ENCODE measurements around the gene HIVEP3. TPM values are rescaled to one million over a fixed set of nuclear protein-coding genes. Genes with fewer than 3 reads are reported as not detected.

The HIVEP3 gene
- total RNA-seq, 2 donors from 2014 or later, result 4.7 to 5.8 TPM

DNA sequence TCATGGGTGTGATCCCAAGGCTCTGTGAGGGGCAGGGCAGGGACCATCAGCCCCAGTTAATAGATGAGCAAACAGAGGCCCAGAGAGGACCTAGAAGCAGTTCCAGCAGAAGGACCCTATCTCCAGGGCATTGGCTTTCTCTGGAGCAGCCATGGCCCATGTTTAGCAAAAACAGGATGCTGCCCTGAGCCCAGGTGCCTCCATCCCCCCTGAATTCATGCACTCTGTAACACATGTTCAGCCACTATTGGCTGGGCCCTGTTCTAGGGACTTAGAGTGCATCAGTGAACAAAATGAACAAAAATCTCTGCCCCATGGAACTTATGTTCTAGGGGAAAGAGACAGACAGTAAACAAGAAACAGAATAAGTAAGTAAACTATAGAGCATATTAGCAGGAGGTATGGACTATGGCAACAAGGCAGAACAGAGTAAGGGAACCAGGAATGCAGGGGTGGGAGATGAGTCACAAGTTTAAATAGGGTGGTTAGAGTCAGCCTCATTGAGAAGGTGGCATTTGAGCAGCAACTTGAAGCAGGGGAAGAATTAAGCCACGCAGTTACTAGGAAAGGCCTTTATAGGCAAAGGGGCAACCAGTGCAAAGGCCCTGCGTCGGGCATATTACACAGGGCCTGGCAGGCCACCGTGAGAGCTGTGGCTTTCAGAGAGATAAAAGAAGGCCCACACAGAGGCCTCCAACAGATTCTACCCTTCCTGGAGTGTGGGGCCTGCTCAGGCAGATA lies 248.3 kb downstream of the HIVEP3 start:
- TF ChIP-seq, protein P1, sequence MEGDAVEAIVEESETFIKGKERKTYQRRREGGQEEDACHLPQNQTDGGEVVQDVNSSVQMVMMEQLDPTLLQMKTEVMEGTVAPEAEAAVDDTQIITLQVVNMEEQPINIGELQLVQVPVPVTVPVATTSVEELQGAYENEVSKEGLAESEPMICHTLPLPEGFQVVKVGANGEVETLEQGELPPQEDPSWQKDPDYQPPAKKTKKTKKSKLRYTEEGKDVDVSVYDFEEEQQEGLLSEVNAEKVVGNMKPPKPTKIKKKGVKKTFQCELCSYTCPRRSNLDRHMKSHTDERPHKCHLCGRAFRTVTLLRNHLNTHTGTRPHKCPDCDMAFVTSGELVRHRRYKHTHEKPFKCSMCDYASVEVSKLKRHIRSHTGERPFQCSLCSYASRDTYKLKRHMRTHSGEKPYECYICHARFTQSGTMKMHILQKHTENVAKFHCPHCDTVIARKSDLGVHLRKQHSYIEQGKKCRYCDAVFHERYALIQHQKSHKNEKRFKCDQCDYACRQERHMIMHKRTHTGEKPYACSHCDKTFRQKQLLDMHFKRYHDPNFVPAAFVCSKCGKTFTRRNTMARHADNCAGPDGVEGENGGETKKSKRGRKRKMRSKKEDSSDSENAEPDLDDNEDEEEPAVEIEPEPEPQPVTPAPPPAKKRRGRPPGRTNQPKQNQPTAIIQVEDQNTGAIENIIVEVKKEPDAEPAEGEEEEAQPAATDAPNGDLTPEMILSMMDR (IDR thresholded peaks at IDR 0.05), result no peak
- Histone ChIP-seq H3K27me3 (no peaks in the 10 kb centered on the region), H3K9me3 (no peaks in the 10 kb centered on the region), H3K36me3 (no peaks in the 10 kb centered on the region), H3K27ac (no peak overlapping the region), H3K4me3 (no peak overlapping the region), H3K4me1 (peaks cover 0 to 15% of the 10 kb centered on the region in 2 donors)
- no peak for DNase-seq (ENCODE audit: low spot score)

DNA sequence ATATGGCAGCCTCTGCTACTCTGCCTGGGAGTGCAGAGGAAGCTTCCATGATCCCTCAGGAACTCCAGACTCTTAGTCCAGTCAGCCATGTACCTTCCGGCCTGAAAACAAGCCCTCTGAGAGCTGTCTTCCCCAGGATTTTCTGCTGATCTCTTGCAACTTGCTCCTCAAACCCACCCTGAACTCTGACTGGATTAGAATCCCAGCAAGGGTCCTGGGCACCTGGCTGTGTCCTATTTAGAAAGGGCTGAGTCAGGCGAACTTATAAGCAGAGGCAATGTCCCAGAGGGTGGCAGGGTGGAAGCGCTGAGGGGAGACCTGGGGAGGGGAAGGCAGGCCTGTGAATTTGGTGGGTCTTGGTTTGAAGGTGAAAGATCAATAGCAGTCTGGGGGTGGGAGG lies 249.8 kb downstream of the HIVEP3 start:
- DNase-seq (ENCODE audit: low spot score), result no peak
- Histone ChIP-seq H3K9me3 (no peaks in the 10 kb centered on the region), H3K27ac (no peak overlapping the region), H3K4me1 (peaks cover 0 to 19% of the 10 kb centered on the region in 2 donors), H3K4me3 (no peak overlapping the region), H3K36me3 (no peaks in the 10 kb centered on the region), H3K27me3 (no peaks in the 10 kb centered on the region)
- TF ChIP-seq, protein P1 (IDR thresholded peaks at IDR 0.05), result no peak

DNA sequence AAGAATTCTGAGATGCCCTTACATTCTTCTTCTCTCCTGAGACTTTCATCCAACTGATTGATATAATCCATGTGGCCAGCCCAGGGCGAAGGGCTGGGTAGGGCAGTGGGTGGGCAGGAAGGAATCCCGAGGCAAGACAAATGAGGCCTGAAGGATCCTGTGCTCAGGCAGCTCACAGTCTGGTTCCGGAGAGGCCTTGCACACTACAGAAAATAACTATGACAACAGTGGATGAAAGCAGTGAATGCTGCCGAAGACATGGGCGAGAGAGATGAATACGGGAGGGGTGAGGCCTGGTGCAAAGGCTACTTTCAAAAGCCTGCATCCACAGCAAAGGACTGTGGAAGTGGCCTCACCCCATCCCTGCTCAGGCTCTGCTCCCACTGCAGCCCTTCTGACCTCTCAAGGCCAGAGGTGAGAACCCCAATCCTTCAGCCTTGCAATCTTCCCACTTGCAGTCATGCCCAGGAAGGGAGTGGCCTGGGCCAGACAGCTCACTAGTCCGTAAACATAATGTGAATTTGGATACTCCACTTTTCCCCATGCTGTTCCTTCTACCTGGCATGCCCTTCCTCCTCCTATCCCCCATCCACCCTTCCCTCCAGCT lies 250.6 kb downstream of the HIVEP3 start:
- Histone ChIP-seq H3K27ac (no peak overlapping the region), H3K36me3 (no peaks in the 10 kb centered on the region), H3K27me3 (no peaks in the 10 kb centered on the region), H3K4me1 (peaks cover 0 to 13% of the 10 kb centered on the region in 2 donors), H3K4me3 (no peak overlapping the region), H3K9me3 (no peaks in the 10 kb centered on the region)
- TF ChIP-seq, protein P1 (IDR thresholded peaks at IDR 0.05), result no peak
- DNase-seq (ENCODE audit: low spot score), result no peak

DNA sequence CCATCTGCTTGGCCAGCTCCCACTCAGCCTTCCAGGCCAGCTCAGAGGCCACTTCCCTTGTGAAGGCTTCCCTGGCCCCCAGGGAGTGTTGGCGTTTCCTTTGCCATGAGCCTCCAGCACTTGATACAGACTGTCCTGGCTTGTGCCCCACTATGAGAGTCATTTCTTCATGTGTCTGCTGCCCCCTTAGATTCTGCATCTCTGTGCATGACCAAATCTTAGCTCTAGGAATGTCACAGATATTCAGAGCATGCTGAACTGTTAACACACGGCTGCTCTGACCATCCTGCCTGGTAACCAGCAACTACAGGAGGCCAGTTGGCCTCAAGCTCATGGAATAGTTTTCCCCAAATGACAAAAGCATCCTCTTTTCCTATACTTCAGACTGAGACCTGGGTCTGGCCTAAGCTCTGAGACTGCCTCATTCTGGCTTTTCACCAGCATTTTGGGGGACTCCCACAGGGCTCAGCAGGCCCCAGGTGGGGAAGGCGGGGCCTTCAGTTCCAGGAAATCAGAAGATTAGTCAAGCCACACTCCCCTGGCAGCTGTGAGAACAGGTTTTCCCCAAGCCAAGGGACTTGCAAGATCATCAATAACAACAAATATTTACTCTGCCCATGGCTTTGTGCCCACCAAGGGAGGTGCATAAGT lies 251.6 kb downstream of the HIVEP3 start:
- TF ChIP-seq, protein P1 (IDR thresholded peaks at IDR 0.05), result no peak
- Histone ChIP-seq H3K4me1 (peaks cover 0 to 15% of the 10 kb centered on the region in 2 donors), H3K27ac (no peak overlapping the region), H3K27me3 (no peaks in the 10 kb centered on the region), H3K9me3 (no peaks in the 10 kb centered on the region), H3K4me3 (no peak overlapping the region), H3K36me3 (no peaks in the 10 kb centered on the region)
- DNase-seq (ENCODE audit: low spot score), result no peak

DNA sequence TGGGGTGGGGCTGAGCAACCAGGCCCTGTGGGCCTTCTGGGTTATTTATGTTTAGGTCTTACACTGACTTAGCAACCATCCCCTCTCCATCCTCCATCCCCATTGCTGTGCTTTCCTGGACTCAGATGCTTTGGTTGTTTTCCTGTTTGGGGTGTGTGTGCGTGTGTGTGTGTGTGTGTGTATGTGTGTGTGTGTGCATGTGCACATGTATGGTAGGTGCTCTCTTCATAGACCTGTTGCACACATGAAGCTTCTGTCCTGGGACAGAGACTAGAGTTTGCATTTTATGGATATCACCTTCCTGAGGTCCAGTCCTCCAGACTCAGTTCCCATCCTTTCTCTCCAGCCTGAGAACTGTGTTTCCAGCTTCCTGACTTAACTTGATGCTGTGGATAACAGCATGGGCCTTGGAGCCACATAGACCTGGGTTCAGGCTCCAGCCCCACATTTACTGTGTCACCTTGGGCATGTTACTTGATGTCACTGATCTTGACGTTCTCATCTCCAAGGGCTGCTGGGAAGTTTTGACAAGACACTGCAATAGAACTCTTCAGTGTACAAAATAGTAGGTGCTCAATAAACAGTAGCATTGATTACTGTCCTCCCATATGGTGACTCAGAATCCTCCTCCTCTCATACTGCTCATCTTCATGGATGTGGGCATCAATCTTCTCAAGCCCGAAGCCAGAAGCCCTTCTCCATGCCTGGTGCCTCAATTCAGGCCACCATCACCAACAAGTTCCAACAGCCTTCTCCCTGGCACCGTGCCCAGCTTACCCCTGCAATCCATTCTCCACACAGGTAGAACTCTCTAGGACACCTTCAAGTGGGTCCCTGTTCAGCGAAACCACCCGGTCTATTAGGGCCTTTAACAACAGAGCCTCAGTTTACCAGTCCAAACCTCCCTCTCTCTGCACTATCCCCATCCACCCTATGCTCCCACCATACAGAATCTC lies 252.5 kb downstream of the HIVEP3 start:
- H3K27me3 ChIP-seq, result no peaks in the 10 kb centered on the region
- H3K9me3 ChIP-seq, result no peaks in the 10 kb centered on the region
- H3K4me1 ChIP-seq, result peaks cover 0 to 21% of the 10 kb centered on the region in 2 donors
- no peak overlapping the region for H3K4me3 ChIP-seq
- no peak for DNase-seq (ENCODE audit: low spot score)
- H3K36me3 ChIP-seq, result no peaks in the 10 kb centered on the region
- TF ChIP-seq, protein P1 (IDR thresholded peaks at IDR 0.05), result no peak
- H3K27ac ChIP-seq, result no peak overlapping the region

All from right atrium auricular region (tissue), 2 donors.